HepG2 (cell line): ENCODE data around the gene RNASE13. TPM values are rescaled to one million over a fixed set of nuclear protein-coding genes. Genes with fewer than 3 reads are reported as not detected.

Experiments used
- ARID5B ChIP-seq: IDR thresholded peaks from 2 replicates; pipeline ENCODE4 v1.4.0; 2020; ENCODE audit warnings: mild to moderate bottlenecking, missing genetic modification reagents
- IRX3 ChIP-seq: sonication (generic); formaldehyde crosslinking; IDR thresholded peaks from 2 replicates; pipeline ENCODE4 v1.8.1; 2023; ENCODE audit warnings: mild to moderate bottlenecking, low read depth, missing genetic modification reagents, borderline replicate concordance
- SKI ChIP-seq: fragments of 450-650 bp; IDR thresholded peaks from one replicate; pipeline ENCODE4 v1.6.1; 2018; ENCODE audit warnings: mild to moderate bottlenecking; ENCODE audit not compliant: partially characterized antibody
- ZBTB1 ChIP-seq: sonication (generic); formaldehyde crosslinking; IDR thresholded peaks from 2 replicates; pipeline ENCODE4 v1.4.0; 2020; ENCODE audit warnings: missing genetic modification reagents, borderline replicate concordance
- ZBTB26 ChIP-seq: IDR thresholded peaks from 2 replicates; pipeline ENCODE4 v1.6.1; 2016; ENCODE audit warnings: missing compliant biosample characterization, missing genetic modification reagents, borderline replicate concordance
- ZNF431 ChIP-seq: sonication (generic); formaldehyde crosslinking; IDR thresholded peaks from 2 replicates; pipeline ENCODE4 v1.9.0; 2022; ENCODE audit warnings: missing genetic modification reagents, low read depth, mild to moderate bottlenecking, borderline replicate concordance
- ZNF678 ChIP-seq: sonication (generic); formaldehyde crosslinking; IDR thresholded peaks from 2 replicates; pipeline ENCODE4 v1.4.0; 2020; ENCODE audit warnings: mild to moderate bottlenecking, missing genetic modification reagents
- polyA plus RNA-seq, 8 experiments: library from polyadenylated mRNA; depleted of rRNA in 3 of 8; stranded (reverse) in 7 of 8; unstranded in 1 of 8; fragments of >200 nt; fragmentation: Illumina TruSeq in 4 of 8; extraction: Trizol in 4 of 8; gene quantifications; 2 replicates each; pipeline versions ENCODE4 v1.2.1 to v1.2.3, GENCODE V29; 2011 to 2016; ENCODE audit warnings: low read depth in 4 of 8, missing spikeins in 1 of 8, mixed read lengths in 1 of 8; ENCODE audit not compliant: insufficient read depth in 1 of 8
- total RNA-seq, 5 experiments: library from RNA; depleted of rRNA; stranded (reverse); fragments of >200 nt; fragmentation: Illumina TruSeq; extraction: Trizol; gene quantifications; 2 replicates each; pipeline ENCODE4 v1.2.3, GENCODE V29; 2016; ENCODE audit warnings: low read depth in 1 of 5
- TF ChIP-seq, protein P1 (sequence below): sonication (generic); formaldehyde crosslinking; IDR thresholded peaks from 2 replicates; pipeline ENCODE4 v1.4.0; 2020; ENCODE audit warnings: missing genetic modification reagents, borderline replicate concordance
- TF ChIP-seq, protein P2 (sequence below), 2 experiments: sonication (generic) in 1 of 2; formaldehyde crosslinking in 1 of 2; IDR thresholded peaks; 2 replicates each; pipeline versions ENCODE4 v1.4.0 to v1.6.1; 2018 to 2020; ENCODE audit warnings: missing genetic modification reagents in 2 of 2, borderline replicate concordance in 1 of 2, low read depth in 1 of 2, mild to moderate bottlenecking in 1 of 2, missing biosample characterization in 1 of 2
- TF ChIP-seq, protein P3 (sequence below): sonication (generic); formaldehyde crosslinking; IDR thresholded peaks from 2 replicates; pipeline ENCODE4 v1.4.0; 2020; ENCODE audit warnings: missing genetic modification reagents
- TF ChIP-seq, protein P4 (sequence below): sonication (generic); formaldehyde crosslinking; conservative IDR thresholded peaks from 2 replicates; pipeline ENCODE4 v1.8.0; 2022; ENCODE audit warnings: missing genetic modification reagents

The RNASE13 gene
- total and polyA plus RNA-seq, 2 of the 13 experiments (the other 11 are each of a cell fraction or from before 2014, with no cell fraction given) = 1.0 TPM; not detected in 1

GRCh38 chr14:21068521-21069387 is 34.1 kb upstream of the RNASE13 start (continued):
- TF ChIP-seq, protein P1, sequence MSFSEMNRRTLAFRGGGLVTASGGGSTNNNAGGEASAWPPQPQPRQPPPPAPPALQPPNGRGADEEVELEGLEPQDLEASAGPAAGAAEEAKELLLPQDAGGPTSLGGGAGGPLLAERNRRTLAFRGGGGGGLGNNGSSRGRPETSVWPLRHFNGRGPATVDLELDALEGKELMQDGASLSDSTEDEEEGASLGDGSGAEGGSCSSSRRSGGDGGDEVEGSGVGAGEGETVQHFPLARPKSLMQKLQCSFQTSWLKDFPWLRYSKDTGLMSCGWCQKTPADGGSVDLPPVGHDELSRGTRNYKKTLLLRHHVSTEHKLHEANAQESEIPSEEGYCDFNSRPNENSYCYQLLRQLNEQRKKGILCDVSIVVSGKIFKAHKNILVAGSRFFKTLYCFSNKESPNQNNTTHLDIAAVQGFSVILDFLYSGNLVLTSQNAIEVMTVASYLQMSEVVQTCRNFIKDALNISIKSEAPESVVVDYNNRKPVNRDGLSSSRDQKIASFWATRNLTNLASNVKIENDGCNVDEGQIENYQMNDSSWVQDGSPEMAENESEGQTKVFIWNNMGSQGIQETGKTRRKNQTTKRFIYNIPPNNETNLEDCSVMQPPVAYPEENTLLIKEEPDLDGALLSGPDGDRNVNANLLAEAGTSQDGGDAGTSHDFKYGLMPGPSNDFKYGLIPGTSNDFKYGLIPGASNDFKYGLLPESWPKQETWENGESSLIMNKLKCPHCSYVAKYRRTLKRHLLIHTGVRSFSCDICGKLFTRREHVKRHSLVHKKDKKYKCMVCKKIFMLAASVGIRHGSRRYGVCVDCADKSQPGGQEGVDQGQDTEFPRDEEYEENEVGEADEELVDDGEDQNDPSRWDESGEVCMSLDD (CRISPR knock-in tag) = no peak
- TF ChIP-seq ZNF678 (CRISPR knock-in tag) = no peak
- TF ChIP-seq ZNF431 (CRISPR knock-in tag) = no peak
- TF ChIP-seq ZBTB26 (CRISPR knock-in tag) = no peak
- TF ChIP-seq IRX3 = no peak
- peak; percentile 14 for TF ChIP-seq SKI
- TF ChIP-seq, protein P2, sequence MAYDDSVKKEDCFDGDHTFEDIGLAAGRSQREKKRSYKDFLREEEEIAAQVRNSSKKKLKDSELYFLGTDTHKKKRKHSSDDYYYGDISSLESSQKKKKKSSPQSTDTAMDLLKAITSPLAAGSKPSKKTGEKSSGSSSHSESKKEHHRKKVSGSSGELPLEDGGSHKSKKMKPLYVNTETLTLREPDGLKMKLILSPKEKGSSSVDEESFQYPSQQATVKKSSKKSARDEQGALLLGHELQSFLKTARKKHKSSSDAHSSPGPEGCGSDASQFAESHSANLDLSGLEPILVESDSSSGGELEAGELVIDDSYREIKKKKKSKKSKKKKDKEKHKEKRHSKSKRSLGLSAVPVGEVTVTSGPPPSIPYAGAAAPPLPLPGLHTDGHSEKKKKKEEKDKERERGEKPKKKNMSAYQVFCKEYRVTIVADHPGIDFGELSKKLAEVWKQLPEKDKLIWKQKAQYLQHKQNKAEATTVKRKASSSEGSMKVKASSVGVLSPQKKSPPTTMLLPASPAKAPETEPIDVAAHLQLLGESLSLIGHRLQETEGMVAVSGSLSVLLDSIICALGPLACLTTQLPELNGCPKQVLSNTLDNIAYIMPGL (CRISPR knock-in tag; IDR thresholded peaks at IDR 0.05; ENCODE audit: borderline replicate concordance in 1 of 2, low read depth in 1 of 2) = peak; percentile 76 to 94
- TF ChIP-seq, protein P3, sequence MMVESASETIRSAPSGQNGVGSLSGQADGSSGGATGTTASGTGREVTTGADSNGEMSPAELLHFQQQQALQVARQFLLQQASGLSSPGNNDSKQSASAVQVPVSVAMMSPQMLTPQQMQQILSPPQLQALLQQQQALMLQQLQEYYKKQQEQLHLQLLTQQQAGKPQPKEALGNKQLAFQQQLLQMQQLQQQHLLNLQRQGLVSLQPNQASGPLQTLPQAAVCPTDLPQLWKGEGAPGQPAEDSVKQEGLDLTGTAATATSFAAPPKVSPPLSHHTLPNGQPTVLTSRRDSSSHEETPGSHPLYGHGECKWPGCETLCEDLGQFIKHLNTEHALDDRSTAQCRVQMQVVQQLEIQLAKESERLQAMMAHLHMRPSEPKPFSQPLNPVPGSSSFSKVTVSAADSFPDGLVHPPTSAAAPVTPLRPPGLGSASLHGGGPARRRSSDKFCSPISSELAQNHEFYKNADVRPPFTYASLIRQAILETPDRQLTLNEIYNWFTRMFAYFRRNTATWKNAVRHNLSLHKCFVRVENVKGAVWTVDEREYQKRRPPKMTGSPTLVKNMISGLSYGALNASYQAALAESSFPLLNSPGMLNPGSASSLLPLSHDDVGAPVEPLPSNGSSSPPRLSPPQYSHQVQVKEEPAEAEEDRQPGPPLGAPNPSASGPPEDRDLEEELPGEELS = 0 out of 2 replicates have a peak, but pooled peaks have one; percentile 11
- TF ChIP-seq ARID5B = peak; percentile 5; the same call in 1 of the 2 replicates
- no peak for TF ChIP-seq ZBTB1
- TF ChIP-seq, protein P4, sequence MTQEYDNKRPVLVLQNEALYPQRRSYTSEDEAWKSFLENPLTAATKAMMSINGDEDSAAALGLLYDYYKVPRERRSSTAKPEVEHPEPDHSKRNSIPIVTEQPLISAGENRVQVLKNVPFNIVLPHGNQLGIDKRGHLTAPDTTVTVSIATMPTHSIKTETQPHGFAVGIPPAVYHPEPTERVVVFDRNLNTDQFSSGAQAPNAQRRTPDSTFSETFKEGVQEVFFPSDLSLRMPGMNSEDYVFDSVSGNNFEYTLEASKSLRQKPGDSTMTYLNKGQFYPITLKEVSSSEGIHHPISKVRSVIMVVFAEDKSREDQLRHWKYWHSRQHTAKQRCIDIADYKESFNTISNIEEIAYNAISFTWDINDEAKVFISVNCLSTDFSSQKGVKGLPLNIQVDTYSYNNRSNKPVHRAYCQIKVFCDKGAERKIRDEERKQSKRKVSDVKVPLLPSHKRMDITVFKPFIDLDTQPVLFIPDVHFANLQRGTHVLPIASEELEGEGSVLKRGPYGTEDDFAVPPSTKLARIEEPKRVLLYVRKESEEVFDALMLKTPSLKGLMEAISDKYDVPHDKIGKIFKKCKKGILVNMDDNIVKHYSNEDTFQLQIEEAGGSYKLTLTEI (CRISPR knock-in tag) = no peak
